Ramos (cell line): ENCODE measurements around the gene DMKN.

Experiments used
- in situ Hi-C: fragments of 300-500 bp; cut with MboI; formaldehyde crosslinking; loops from one replicate; pipeline ENCODE4 v1.14.3; 2022; ENCODE audit warnings: low sequenced_read_pairs; ENCODE audit not compliant: unreplicated experiment

Gene DMKN

DNA sequence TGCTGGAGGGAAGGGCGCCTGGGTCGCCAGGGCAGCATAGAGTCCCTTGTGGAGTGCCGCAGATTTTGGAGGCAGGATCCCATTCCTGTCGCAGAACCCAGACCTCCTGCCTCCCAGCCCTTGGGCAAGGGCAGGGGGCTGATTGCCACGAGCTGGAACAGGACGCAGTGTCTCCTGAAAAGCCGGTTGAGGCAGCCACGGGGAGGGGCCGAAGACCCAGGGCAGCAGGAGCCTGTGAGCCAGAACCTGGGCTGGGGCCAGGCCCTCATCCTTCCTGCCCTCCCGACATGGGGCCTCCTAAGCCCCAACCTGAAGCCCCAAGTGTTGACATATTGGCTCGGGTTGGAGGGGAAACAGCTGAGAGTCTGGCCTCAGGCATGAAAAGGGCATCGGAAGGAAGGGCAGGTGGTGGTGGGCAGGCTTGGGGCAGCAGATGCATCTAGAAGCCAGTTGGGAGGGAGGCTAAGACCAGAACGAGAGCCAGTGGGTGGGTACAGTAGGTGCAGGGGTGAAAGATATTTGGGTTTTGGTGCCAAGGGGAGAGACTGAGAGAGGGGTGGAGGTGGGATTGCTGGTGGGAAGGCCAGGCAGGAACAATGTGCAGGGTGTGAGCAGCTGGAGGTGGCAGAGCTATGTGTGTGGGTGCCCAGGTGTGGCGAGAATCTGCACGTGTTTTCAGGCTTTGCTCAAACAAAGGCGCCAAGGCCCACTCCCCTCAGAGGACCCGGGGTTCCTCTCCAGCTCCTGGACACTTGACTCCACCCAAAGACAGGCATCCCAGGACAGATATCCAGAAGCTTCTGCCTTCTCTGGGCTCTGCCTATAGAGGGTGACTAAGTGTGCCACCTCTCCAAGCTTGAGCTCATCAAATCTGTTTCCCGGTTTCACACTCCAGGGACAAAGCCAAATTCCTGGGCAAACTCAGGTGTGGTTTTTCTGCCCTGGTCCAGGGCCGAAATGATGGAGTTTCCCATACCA, 16.1 kb upstream of the DMKN start:
- in situ Hi-C loops = no loop called here

DNA sequence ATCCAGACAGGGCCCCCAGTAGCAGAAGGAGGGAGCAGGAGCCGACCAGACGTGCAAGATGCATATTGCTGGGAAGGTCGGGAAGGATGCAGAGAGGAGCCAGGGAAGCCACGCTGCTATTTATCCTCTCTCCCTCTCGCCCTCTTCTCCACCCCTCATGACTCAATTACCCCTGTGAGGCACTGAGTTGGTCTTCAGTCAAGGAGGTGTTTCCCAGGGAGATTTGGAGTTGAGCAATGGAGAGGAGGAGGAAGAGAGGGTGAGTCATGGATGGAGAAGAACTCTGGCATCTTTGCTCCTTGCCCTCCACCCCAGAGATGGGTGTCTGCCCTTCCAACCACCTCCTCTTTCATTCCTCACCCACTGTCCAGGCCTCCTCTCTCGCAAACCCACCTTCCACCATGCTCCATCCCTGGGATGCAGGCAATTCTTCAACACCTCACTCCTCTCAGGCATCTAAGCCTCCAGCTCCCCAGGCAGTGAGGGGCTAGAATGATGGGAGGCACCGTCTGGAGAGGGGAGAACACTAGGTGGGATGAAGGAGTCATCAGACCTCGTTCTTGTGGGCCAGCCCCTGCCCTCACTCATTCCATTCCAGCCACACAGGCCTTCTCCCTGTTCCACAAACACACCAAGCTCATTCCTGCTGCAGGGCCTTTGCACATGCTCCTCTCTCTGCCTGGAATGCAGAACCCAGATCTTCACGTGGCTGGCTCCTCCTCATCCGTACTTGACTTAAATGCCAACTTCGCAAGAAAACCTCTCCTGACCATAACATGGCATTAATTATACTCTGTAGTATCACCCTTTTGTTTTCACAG, 15.0 kb upstream of the DMKN start, which contains the start of gene SBSN:
TSS of gene SBSN (minus strand) at position 94 of the 821 bp plus-strand sequence. CDS start at position 64, 30 bp downstream.
- in situ Hi-C loops = no loop called here

- in situ Hi-C loops = no loop called here
Measured at GRCh38 chr19:35525873-35526272, 12.4 kb upstream of the DMKN start.

DNA sequence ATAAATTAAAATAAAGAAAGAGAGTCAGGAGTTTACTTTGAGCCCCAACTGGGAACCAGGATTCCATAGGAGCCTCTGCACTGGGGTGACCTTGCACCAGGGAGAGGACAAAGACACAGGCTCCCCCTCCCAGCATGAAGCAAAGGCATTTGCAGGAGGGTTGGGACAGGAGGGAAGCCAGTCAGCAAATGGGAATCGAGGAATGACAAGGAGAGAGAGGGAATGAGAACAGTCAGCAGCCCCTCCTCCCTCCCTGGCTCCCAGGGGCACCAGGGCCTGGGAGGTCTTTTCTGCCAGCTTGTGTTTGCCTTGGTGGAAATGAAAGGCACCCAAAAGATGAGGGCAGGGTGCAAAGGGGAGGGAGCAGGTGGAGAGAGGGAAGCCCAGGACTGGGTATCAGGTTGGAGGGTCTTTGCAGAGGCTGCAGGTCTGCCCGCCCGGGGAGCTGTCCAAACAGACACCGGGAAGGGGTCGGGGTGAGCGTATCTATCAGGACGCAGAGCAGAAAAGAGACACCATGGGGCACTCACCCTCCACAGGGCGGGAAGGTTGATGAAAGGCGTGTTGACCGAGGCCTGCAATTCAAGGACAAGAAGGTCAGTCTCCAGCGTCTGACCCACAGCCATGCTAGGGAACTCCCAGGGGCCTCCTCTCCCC, 10.9 kb upstream of the DMKN start:
- in situ Hi-C loops = no loop called here

DNA sequence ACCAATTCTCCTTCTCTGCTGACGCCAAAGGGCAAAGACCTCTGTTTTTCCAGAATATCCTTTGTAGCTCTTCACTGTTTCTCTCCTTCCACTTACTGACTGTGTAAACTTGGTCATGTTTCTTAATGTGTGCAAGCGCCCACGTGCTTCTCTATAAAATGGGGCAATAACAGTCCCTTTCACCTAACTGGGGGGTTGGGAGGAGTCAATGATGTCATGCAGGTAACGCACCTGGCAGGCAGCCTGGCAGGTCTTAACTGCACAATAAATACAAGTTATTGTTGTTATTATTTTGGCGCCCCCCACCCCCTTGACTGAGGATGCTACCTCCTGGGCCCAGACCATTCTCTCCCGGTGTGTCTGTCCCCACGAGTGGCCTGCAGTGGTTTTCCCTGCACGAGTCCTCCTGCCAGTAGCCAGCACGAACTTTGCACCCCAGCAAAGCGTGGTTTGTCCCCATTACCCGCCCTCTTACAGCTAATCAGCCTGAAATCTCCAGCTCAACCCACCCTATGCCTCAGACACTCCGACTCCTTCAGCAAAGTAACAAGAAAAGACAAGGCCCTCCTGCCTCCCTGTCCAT, 9.4 kb upstream of the DMKN start:
- in situ Hi-C loops = no loop called here

DNA sequence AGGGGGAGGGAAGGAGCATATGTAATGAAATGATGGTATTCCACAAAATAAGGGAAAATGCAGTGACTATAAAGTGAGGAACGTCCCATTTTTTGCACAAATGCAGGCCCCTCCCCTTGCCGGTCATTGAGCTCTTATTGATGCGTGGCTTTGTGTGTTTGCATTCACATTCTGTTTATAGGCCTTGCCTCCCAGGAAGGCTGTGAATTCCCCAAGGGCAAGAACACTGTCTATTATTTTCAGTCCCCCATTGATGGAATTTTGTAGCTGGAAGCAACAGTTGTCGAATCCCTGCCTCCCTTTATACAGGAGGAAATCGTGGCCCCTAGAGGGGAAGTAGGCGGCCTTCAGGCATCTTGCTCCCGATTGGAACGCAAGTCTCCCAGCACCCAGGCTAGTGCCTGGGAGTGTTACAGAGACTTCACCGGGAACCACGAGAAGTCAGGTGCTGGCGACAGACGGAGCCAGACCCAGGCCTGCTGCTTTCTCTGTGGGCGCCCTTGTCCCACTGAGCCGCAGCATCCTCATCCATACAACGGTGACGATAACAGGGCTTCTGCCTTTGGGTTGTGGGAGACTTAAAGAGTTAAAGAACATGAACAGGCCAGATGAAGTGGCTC, 7.8 kb upstream of the DMKN start:
- in situ Hi-C loops = no loop called here

DNA sequence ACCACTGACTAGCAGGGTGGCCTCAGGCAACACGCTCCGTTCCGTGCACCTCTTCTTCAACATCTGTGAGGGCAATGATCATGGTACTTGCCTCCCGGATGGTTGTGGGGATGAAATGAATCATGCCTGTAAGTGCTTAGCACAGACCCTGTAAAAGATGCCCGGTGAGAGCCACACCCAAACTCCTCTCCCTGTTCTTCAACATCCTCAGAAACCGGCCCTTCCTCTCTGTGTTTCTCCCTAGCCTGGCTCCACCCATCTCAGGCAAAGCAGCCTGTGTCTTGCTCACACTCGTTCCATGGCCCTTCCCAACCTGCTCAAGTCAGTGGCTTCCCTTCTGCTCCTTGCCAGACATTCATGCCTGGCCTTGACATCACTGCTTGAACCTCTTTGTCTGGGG, 5.8 kb upstream of the DMKN start:
- in situ Hi-C loops = no loop called here

GRCh38 chr19:35518313-35518712, 4.9 kb upstream of the DMKN start:
- in situ Hi-C loops = no loop called here

- in situ Hi-C loops = no loop called here
Measured at GRCh38 chr19:35517342-35517741, 3.9 kb upstream of the DMKN start.

DNA sequence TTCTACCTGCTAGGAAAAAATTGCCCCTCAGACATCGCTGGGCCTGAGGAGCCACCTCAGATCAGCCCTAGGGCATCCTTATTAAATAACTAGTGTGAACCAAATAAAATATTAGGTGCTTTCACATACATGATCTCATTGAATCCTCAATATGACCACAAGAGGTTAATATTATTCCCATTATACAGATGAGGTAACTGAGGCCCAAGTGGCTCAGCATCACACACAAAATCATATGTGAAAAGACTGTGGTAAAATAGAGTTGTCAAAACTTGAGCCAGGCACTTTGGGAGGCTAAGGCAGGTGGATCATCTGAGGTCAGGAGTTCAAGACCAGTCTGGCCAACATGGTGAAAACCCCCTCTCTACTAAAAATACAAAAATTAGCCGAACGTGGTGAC, 2.9 kb upstream of the DMKN start:
- in situ Hi-C loops = no loop called here

DNA sequence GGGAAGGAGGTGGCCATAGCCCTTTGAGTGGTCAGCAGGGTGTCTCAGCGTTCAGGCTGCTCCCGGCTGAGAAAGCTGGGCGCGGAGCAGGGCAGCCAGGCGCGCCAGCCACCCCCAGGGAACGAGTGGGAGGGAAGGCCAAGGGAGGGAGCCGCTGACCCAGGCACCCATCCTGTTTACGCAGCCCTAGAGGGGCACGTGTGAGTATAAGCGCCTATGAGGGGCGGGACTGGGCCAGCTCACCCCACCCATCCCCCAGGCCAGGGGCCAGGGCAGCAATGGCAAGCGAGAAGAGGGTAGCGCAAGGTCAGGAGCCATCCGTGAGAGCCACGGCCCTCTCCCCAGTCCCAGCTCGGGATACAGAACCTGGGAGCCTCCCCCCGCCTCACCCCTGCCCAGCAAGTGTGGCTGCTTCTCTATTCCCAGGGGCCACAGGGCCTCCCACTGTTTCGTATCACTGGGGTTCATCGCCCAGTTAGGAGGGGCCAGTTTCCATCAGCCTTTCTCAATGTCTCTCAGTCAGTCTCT, 897 bp upstream of the DMKN start:
- in situ Hi-C loops = no loop called here

- in situ Hi-C loops = no loop called here
Measured at GRCh38 chr19:35512831-35513627, 420 bp downstream of the DMKN start.

GRCh38 chr19:35511337-35511736, 2.1 kb downstream of the DMKN start:
- in situ Hi-C loops = no loop called here

DNA sequence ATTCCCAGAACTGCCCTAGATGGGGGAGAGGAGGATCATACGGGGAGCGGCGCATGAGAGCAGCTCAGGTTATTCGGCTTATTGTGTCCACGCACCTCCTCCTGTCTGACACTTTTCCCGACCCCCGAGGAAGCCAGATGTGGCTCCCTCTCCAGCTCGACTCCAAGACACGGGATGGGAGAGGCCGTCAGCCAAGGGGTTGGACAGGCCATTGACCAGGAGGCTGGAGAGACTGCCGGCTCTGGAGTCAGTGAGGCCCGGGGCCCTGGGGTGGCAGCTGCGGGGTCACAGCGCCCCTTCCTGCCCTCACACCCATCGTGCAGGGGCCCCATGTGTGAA, 2.9 kb downstream of the DMKN start:
- in situ Hi-C loops = no loop called here

GRCh38 chr19:35509861-35510625, 3.4 kb downstream of the DMKN start:
- in situ Hi-C loops = no loop called here

GRCh38 chr19:35509018-35509652, 4.3 kb downstream of the DMKN start:
- in situ Hi-C loops = no loop called here

DNA sequence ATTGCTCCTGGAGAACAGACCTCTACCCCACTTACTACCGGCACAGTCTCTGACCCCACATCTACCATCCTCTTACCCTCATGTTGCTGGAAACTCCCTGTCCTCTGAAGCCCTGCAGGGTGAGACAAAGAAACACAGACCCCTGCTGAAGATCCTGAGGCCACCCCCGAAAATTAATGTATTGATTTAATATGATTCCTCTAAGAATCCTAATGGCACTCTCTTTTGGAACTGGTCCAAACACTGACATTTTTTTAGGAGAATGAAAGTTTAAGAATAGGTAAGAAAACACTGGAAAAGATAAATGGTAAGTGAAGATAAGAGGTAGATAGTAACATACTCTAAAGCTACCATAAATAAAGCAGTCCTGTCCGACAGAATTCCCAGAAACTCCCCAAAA, 5.3 kb downstream of the DMKN start:
- in situ Hi-C loops = no loop called here

DNA sequence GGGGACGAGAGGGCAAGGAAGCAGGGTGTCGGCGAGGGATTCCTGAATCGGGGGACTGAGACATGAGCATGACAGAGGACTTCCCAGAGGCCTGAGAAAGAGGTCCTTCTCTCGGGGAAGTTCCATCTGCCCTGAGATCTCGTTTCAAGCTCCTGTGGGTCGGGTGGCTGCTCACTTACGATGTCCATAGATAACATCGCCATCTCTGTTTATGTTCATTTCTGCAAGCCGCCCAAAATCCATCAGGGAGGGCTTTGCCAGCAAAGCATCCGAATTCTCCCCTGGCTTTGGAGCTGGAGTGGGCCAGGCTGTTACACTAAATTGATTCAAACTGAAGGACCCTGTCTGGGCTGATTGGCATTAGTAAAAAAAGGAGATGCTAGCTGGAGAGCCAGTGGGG, 5.9 kb downstream of the DMKN start:
- in situ Hi-C loops = no loop called here
